Endothelial cell of umbilical vein (primary cell): ENCODE data around the gene RAD23B.

Source experiments
- EZH2 ChIP-seq: IDR thresholded peaks from 2 replicates; pipeline ENCODE4 v1.6.1; 2012; ENCODE audit warnings: borderline replicate concordance, low read depth, mild to moderate bottlenecking, moderate library complexity, low read length, inconsistent platforms; ENCODE audit not compliant: severe bottlenecking
- FOS ChIP-seq: IDR thresholded peaks from 2 replicates; pipeline ENCODE4 v1.6.1; 2011; ENCODE audit warnings: mild to moderate bottlenecking, low read length, moderate library complexity, borderline replicate concordance; ENCODE audit not compliant: insufficient read depth
- GATA2 ChIP-seq: IDR thresholded peaks from 2 replicates; pipeline ENCODE4 v1.7.0; 2011; ENCODE audit warnings: low read depth, mild to moderate bottlenecking, moderate library complexity, mixed read lengths, low read length; ENCODE audit not compliant: insufficient read length, insufficient read depth
- JUN ChIP-seq: IDR thresholded peaks from 2 replicates; pipeline ENCODE4 v1.6.1; 2011; ENCODE audit warnings: borderline replicate concordance, low read depth; ENCODE audit not compliant: insufficient read length, insufficient read depth
- POLR2A ChIP-seq: IDR thresholded peaks from 2 replicates; pipeline ENCODE4 v1.6.1; 2012; ENCODE audit warnings: low read depth, mild to moderate bottlenecking, control low read depth, low read length
- POLR2AphosphoS5 ChIP-seq: IDR thresholded peaks from 2 replicates; pipeline ENCODE4 v1.6.1; 2012; ENCODE audit warnings: low read depth, mild to moderate bottlenecking, control low read depth, low read length, moderate library complexity; ENCODE audit not compliant: insufficient read depth
- TF ChIP-seq, protein P1 (sequence below), 2 donors: IDR thresholded peaks; 1 replicate in 1 of 2; 2 replicates in 1 of 2; pipeline ENCODE4 v1.5.1; 2011; ENCODE audit warnings: low read length in 2 of 2, mild to moderate bottlenecking in 2 of 2, moderate library complexity in 2 of 2, control low read depth in 1 of 2, inconsistent platforms in 1 of 2, low read depth in 1 of 2; ENCODE audit not compliant: insufficient read depth in 1 of 2; ENCODE audit errors: extremely low read depth in 1 of 2
- TF ChIP-seq, protein P2 (sequence below): IDR thresholded peaks from 2 replicates; pipeline ENCODE4 v1.6.1; 2011; ENCODE audit not compliant: insufficient read depth, insufficient read length

GRCh38 chr9:107237873-107238272 lies 45.2 kb upstream of the RAD23B start:
- TF ChIP-seq, protein P1, sequence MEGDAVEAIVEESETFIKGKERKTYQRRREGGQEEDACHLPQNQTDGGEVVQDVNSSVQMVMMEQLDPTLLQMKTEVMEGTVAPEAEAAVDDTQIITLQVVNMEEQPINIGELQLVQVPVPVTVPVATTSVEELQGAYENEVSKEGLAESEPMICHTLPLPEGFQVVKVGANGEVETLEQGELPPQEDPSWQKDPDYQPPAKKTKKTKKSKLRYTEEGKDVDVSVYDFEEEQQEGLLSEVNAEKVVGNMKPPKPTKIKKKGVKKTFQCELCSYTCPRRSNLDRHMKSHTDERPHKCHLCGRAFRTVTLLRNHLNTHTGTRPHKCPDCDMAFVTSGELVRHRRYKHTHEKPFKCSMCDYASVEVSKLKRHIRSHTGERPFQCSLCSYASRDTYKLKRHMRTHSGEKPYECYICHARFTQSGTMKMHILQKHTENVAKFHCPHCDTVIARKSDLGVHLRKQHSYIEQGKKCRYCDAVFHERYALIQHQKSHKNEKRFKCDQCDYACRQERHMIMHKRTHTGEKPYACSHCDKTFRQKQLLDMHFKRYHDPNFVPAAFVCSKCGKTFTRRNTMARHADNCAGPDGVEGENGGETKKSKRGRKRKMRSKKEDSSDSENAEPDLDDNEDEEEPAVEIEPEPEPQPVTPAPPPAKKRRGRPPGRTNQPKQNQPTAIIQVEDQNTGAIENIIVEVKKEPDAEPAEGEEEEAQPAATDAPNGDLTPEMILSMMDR (IDR thresholded peaks at IDR 0.05; ENCODE audit: extremely low read depth in 1 of 2, insufficient read depth in 1 of 2, low read depth in 1 of 2, low read length in 2 of 2), result no peak
- TF ChIP-seq JUN (no peak), POLR2A (no peak), EZH2 (no peak), FOS (no peak), POLR2AphosphoS5 (no peak), GATA2 (no peak)
- TF ChIP-seq, protein P2, sequence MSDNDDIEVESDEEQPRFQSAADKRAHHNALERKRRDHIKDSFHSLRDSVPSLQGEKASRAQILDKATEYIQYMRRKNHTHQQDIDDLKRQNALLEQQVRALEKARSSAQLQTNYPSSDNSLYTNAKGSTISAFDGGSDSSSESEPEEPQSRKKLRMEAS, result no peak
